Left ventricle myocardium inferior (tissue), 1 donor: Measurements from ENCODE around the gene MRPL28. TPM values are rescaled to one million over a fixed set of nuclear protein-coding genes. Genes with fewer than 3 reads are reported as not detected.
"Not testable (repeated sequence)": the region's sequence is repeated elsewhere in the genome, so short reads cannot be mapped to it uniquely, and the experiment has no call there.

Source experiments
- DNase-seq: peaks from one replicate; pipeline ENCODE4 v3.0.0-alpha.2; 2020
- H3K27ac ChIP-seq: fragments of 200-600 bp; replicated peaks from 2 replicates; pipeline ENCODE4 v1.8.0; 2021
- H3K27me3 ChIP-seq: fragments of 200-600 bp; 2 replicates; pipeline ENCODE4 v1.8.0; 2021; ENCODE audit warnings: low read depth
- H3K36me3 ChIP-seq: fragments of 200-600 bp; 2 replicates; pipeline ENCODE4 v1.8.0; 2021
- H3K4me1 ChIP-seq: fragments of 200-600 bp; 2 replicates; pipeline ENCODE4 v1.8.0; 2021
- H3K4me3 ChIP-seq: fragments of 200-600 bp; 2 replicates; pipeline ENCODE4 v1.8.0; 2021; ENCODE audit warnings: mild to moderate bottlenecking, moderate library complexity
- H3K9me3 ChIP-seq: fragments of 200-600 bp; replicated peaks from 2 replicates; pipeline ENCODE4 v1.8.0; 2021
- CTCF ChIP-seq: fragments of 200-600 bp; IDR thresholded peaks from 2 replicates; pipeline ENCODE4 v1.8.0; 2021; ENCODE audit warnings: antibody characterized with exemption, mild to moderate bottlenecking, borderline replicate concordance
- intact Hi-C: fragments of 100-400 bp; cut with micrococcal nuclease; formaldehyde crosslinking; loops from one replicate; pipeline ENCODE4 v1.11.0; 2022
- total RNA-seq: library from RNA; stranded (reverse); fragmentation: NEBNext Ultra II Directional; extraction: Animal tissue kit (Norgen Biotek cat#: 25700); gene quantifications from one replicate; pipeline ENCODE4 v1.2.1, GENCODE V29; 2021
- donor health status: DM: no; HTN: yes; CAD: no; lungs with severe emphysema.

MRPL28 gene
- total RNA-seq, 1 donor from 2014 or later = 76.1 TPM

GRCh38 chr16:345772-346171, 24.6 kb downstream of the MRPL28 start:
- Histone ChIP-seq H3K4me1 (peaks cover 18% of the 10 kb centered on the region), H3K27ac (no peak overlapping the region), H3K4me3 (no peak overlapping the region), H3K27me3 (no peaks in the 10 kb centered on the region), H3K36me3 (peaks cover 23% of the 10 kb centered on the region), H3K9me3 (no peaks in the 10 kb centered on the region)
- no peak for DNase-seq
- TF ChIP-seq CTCF = no peak
- intact Hi-C loops = no loop called here

- DNase-seq = no peak
- H3K9me3 ChIP-seq = no peaks in the 10 kb centered on the region
- H3K4me3 ChIP-seq = no peak overlapping the region
- H3K27me3 ChIP-seq = no peaks in the 10 kb centered on the region
- intact Hi-C loops = no loop called here
- H3K36me3 ChIP-seq = peaks cover 23% of the 10 kb centered on the region
- H3K27ac ChIP-seq = no peak overlapping the region
- TF ChIP-seq CTCF = no peak
- H3K4me1 ChIP-seq = peaks cover 28% of the 10 kb centered on the region
Measured at GRCh38 chr16:342455-343213, 27.7 kb downstream of the MRPL28 start.

- Histone ChIP-seq H3K36me3 (peaks cover 23% of the 10 kb centered on the region), H3K4me1 (peaks cover 24% of the 10 kb centered on the region)
- H3K4me3 ChIP-seq, H3K27me3 ChIP-seq, intact Hi-C loops, DNase-seq, H3K27ac ChIP-seq, H3K9me3 ChIP-seq: not testable (repeated sequence)
Measured at GRCh38 chr16:341974-342336, 28.4 kb downstream of the MRPL28 start.

DNA sequence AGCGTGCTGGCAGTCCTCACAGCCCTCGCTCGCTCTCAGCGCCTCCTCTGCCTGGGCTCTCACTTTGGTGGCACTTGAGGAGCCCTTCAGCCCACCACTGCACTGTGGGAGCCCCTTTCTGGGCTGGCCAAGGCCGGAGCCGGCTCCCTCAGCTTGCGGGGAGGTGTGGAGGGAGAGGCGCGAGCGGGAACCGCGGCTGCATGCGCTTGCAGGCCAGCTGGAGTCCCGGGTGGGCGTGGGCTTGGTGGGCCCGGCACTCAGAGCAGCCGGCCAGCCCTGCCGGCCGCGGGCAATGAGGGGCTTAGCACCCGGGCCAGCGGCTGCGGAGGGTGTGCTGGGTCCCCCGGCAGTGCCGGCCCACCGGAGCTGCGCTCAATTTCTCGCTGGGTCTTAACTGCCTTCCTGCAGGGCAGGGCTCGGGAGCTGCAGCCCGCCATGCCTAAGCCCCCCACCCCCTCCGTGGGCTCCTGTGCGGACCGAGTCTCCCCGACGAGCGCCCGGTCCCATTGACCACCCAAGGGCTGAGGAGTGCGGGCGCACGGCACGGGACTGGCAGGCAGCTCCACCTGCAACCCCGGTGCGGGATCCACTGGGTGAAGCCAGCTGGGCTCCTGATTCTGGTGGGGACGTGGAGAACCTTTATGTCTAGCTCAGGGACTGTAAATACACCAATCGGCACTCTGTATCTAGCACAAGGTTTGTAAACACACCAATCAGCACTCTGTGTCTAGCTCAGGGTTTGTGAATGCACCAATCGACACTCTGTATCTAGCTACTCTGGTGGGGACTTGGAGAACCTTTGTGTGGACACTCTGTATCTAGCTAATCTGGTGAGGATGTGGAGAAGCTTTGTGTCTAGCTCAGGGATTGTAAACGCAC, 29.0 kb downstream of the MRPL28 start:
- H3K27me3 ChIP-seq, intact Hi-C loops, H3K4me3 ChIP-seq, H3K27ac ChIP-seq, H3K9me3 ChIP-seq, DNase-seq: not testable (repeated sequence)
- H3K4me1 ChIP-seq = peaks cover 20% of the 10 kb centered on the region
- H3K36me3 ChIP-seq = peaks cover 20% of the 10 kb centered on the region

- intact Hi-C loops = no loop called here
- H3K27ac ChIP-seq = no peak overlapping the region
Measured at GRCh38 chr16:340370-341091, 29.8 kb downstream of the MRPL28 start.

More at GRCh38 chr16:340370-341091, 29.8 kb downstream of the MRPL28 start:
- Histone ChIP-seq H3K27me3 (no peaks in the 10 kb centered on the region), H3K9me3 (no peaks in the 10 kb centered on the region), H3K36me3 (peaks cover 12% of the 10 kb centered on the region), H3K4me3 (no peak overlapping the region), H3K4me1 (peaks cover 23% of the 10 kb centered on the region)
- DNase-seq = no peak
- TF ChIP-seq CTCF = no peak
